CD4-positive, alpha-beta memory T cell (primary cell): ENCODE results near the gene SAFB2. TPM values are rescaled to one million over a fixed set of nuclear protein-coding genes. Genes with fewer than 3 reads are reported as not detected.

Experiments
- CTCF ChIA-PET: fragments of 350-600 bp; sonication (Branson Sonifier 250); formaldehyde crosslinking; loops from one replicate; lab custom pipeline; 2021; ENCODE audit warnings: inconsistent platforms; ENCODE audit not compliant: partially characterized antibody; lab: Charles Lee
- POLR2A ChIA-PET: fragments of 350-600 bp; sonication (Branson Sonifier 250); formaldehyde crosslinking; loops from one replicate; lab custom pipeline; 2021; ENCODE audit not compliant: partially characterized antibody; lab: Charles Lee
- DNase-seq, 5 donors: peaks; one replicate each; pipeline versions ENCODE4 v3.0.0 to v3.0.0-alpha.2; 2020 to 2022; ENCODE audit warnings: mixed read lengths in 1 of 5
- H3K27ac ChIP-seq: one replicate; pipeline ENCODE4 v1.7.0; 2013; ENCODE audit warnings: low read depth, low read length
- H3K27me3 ChIP-seq: 2 replicates; pipeline ENCODE4 v1.7.0; 2013; ENCODE audit warnings: mild to moderate bottlenecking, low read length, moderate library complexity; ENCODE audit not compliant: insufficient read depth
- H3K36me3 ChIP-seq: 2 replicates; pipeline ENCODE4 v1.7.0; 2013; ENCODE audit warnings: mild to moderate bottlenecking, low read length, moderate library complexity; ENCODE audit not compliant: insufficient read depth
- H3K4me1 ChIP-seq: 2 replicates; pipeline ENCODE4 v1.7.0; 2013; ENCODE audit warnings: mild to moderate bottlenecking, low read length, moderate library complexity; ENCODE audit not compliant: insufficient read depth
- H3K4me3 ChIP-seq, 2 donors: one replicate each; pipeline ENCODE4 v1.7.0; 2013; ENCODE audit warnings: low read length in 2 of 2, mild to moderate bottlenecking in 1 of 2
- H3K9me3 ChIP-seq, 2 donors: one replicate each; pipeline ENCODE4 v1.7.0; 2013; ENCODE audit warnings: low read length in 2 of 2, control low read depth in 1 of 2; ENCODE audit not compliant: control insufficient read depth in 1 of 2
- H3K27ac Mint-ChIP-seq, 7 donors: one replicate each; pipeline ENCODE4 v1.8.0; 2020 to 2021; ENCODE audit warnings: mixed read lengths in 7 of 7, mild to moderate bottlenecking in 6 of 7, inconsistent platforms in 3 of 7, moderate library complexity in 3 of 7
- H3K27me3 Mint-ChIP-seq, 2 donors: one replicate each; pipeline ENCODE4 v1.8.0; 2020 to 2021; ENCODE audit warnings: mixed read lengths in 2 of 2
- H3K36me3 Mint-ChIP-seq, 2 donors: one replicate each; pipeline ENCODE4 v1.8.0; 2020 to 2021; ENCODE audit warnings: mixed read lengths in 2 of 2, inconsistent platforms in 1 of 2, mild to moderate bottlenecking in 1 of 2
- H3K4me1 Mint-ChIP-seq, 4 donors: one replicate each; pipeline ENCODE4 v1.8.0; 2020 to 2021; ENCODE audit warnings: mixed read lengths in 4 of 4, mild to moderate bottlenecking in 1 of 4
- H3K4me3 Mint-ChIP-seq, 8 donors: one replicate each; pipeline ENCODE4 v1.8.0; 2020 to 2021; ENCODE audit warnings: mixed read lengths in 8 of 8, mild to moderate bottlenecking in 7 of 8, moderate library complexity in 6 of 8, inconsistent platforms in 3 of 8
- H3K9me3 Mint-ChIP-seq, 8 donors: one replicate each; pipeline ENCODE4 v1.8.0; 2020 to 2021; ENCODE audit warnings: mixed read lengths in 8 of 8, mild to moderate bottlenecking in 5 of 8, inconsistent platforms in 3 of 8, moderate library complexity in 1 of 8
- intact Hi-C: fragments of 100-400 bp; cut with micrococcal nuclease; formaldehyde crosslinking; loops from one replicate; pipeline ENCODE4 v1.15.1; 2023
- polyA plus RNA-seq, 2 donors: library from polyadenylated mRNA; unstranded; fragments of 300-500 nt; fragmentation: Illumina TruSeq; gene quantifications; one replicate each; pipeline ENCODE4 v1.2.3, GENCODE V29; 2021
- total RNA-seq, 2 experiments: library from RNA; stranded (reverse); gene quantifications; one replicate each; pipeline ENCODE4 v1.2.3, GENCODE V29; 2021

The SAFB2 gene
- total and polyA plus RNA-seq, 4 experiments from 2014 or later = 16.6 to 263 (median 161) TPM

DNA sequence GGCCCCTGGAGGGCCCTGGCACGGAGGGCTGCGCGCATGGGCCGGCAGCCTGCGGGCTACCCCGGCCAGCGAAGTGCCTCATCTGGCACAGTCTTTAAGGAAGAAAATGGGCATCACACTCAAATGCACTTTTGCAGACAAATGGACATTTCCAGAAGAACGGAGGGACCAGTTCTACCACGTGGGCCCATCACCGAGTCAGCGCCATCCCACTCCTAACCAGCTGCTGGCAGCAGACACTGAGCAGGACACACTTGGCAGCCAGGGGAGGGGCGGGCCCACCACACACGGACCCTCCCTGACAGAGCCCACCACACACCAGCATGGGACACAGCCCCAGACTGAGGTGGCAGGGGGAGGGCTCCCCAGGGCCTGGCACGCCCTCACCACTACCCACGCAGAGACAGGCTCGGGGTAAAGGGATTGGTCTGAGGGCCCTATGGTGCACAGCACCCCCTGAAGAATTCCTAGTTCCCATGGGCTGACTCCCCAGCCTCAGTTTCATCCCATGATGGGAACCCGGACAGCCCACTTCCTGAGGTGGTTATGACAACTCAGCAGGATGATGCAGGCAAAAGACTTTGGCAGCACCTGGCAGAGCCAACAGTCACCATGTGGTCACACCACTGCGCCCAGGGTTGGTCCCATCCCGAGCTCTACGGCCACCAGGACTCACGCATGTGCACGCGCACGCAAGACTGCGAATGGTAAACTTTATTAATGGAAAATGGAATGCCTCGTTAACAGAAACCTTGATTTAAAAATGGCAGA is 36.1 kb downstream of the SAFB2 start:
- Histone ChIP-seq H3K4me3 (no peak overlapping the region), H3K27me3 (no peaks in the 10 kb centered on the region), H3K9me3 (no peaks in the 10 kb centered on the region), H3K4me1 (peaks cover 12% of the 10 kb centered on the region), H3K27ac (peak overlapping the region; percentile 30), H3K36me3 (peaks cover 39% of the 10 kb centered on the region)
- ChIA-PET POLR2A (no interaction called here), CTCF (no interaction called here)
- Mint-ChIP-seq H3K4me1 (peaks cover 6 to 21% (median 10%) of the 10 kb centered on the region in 4 donors), H3K9me3 (no peaks in the 10 kb centered on the region), H3K27me3 (no peaks in the 10 kb centered on the region), H3K27ac (peak overlapping the region in 2 of 7 donors; percentile 63 to 67), H3K4me3 (peak overlapping the region in 1 of 8 donors; percentile 29), H3K36me3 (peaks cover 23 to 51% of the 10 kb centered on the region in 2 donors)
- DNase-seq = no peak
- intact Hi-C loops = no loop called here

DNA sequence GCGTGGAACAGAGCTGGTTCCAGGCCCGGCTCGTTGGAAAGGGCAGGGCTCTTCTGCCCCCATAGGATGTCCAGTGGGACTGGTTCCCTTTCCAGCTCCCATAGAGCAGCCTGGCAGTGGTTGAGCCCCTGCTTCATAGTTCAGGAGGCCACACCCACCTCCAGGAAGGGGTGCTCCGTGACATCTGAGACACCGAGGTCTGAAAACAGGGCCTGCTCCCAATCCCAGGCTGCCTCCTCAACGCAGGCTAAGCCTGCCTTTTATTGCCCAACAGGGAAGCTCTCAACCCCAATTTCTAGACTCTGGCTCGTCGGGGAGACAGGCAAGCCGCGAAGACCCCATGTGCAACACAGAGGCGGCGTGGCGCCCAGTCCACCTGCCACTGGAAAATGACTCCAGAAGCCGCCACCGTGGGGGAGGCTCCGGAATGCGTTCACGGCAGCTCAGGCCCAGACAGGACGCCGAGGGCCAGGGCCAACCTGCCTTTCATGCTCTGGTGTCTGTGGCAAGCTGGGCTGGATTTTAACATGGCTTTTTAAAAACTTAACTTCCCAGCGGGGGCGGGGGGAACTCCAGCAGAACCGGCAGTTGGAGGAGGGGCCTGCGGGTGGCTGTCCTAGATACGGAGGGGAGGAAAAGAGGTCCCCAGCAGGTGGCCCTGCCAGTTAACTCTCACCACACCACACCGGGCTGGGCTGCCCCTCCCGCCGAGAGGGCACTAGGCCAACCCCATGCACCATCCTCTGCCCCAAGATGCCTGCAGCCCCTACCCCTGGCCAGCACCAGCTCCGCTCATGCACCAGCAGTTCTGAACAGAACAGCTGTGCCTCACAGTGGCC is 36.9 kb downstream of the SAFB2 start:
- intact Hi-C loops = no loop called here
- peak; percentile 29 to 66 (median 42) for DNase-seq
- ChIA-PET CTCF (no interaction called here), POLR2A (interaction anchor here (0.6 kb wide), 1 partner anchor 670 kb away, joined by 4 read pairs; no protein-coding TSS in a partner anchor)
- Histone ChIP-seq H3K4me3 (no peak overlapping the region), H3K36me3 (peaks cover 33% of the 10 kb centered on the region), H3K27me3 (no peaks in the 10 kb centered on the region), H3K4me1 (peaks cover 12% of the 10 kb centered on the region), H3K27ac (peak overlapping the region; percentile 30), H3K9me3 (no peaks in the 10 kb centered on the region)
- no peaks in the 10 kb centered on the region for H3K9me3 Mint-ChIP-seq
- peak overlapping the region; percentile 21 to 81 (median 70) for H3K27ac Mint-ChIP-seq
- H3K4me3 Mint-ChIP-seq = peak overlapping the region in 7 of 8 donors; percentile 31 to 63 (median 39)
- H3K36me3 Mint-ChIP-seq = peaks cover 22 to 47% of the 10 kb centered on the region in 2 donors
- no peaks in the 10 kb centered on the region for H3K27me3 Mint-ChIP-seq
- H3K4me1 Mint-ChIP-seq = peaks cover 6 to 21% (median 10%) of the 10 kb centered on the region in 4 donors

DNA sequence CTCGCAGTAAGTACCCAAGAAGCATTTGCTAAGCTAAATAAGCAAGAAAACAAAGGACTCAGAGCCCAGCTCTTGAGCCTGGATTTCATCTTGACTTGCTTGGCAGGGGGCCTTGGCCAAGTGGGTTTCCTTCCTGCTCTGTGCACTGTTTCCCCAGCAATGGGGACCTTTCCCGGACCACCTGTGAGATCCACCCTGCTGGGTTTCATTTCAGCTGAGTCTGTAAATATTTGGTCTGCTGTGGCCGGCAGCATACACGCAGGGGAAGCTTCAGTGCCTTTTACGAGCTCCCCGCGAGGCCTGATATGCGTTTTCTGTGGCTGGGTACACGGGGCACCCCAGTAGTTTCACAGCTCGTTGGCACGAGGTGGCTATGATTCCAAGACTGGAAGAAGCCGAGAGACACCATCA is 42.4 kb downstream of the SAFB2 start:
- no peak overlapping the region for H3K4me3 Mint-ChIP-seq
- H3K36me3 Mint-ChIP-seq = peaks cover 6 to 9% of the 10 kb centered on the region in 2 donors
- intact Hi-C loops = no loop called here
- ChIA-PET POLR2A (interaction anchor here (0.8 kb wide), 1 partner anchor 12 kb away, joined by 3 read pairs; no protein-coding TSS in a partner anchor), CTCF (interaction anchor here (0.6 to 2.3 kb wide), 5 partner anchors 9 to 57 kb away, joined by 3 to 7 read pairs (median 3); no protein-coding TSS in a partner anchor)
- Histone ChIP-seq H3K9me3 (no peaks in the 10 kb centered on the region), H3K27ac (no peak overlapping the region), H3K36me3 (no peaks in the 10 kb centered on the region), H3K4me3 (no peak overlapping the region), H3K4me1 (peaks cover 5% of the 10 kb centered on the region), H3K27me3 (no peaks in the 10 kb centered on the region)
- no peak for DNase-seq
- H3K4me1 Mint-ChIP-seq = peaks cover 4 to 10% (median 8%) of the 10 kb centered on the region in 4 donors
- peaks cover 0 to 3% (median 0%) of the 10 kb centered on the region in 8 donors for H3K9me3 Mint-ChIP-seq
- no peaks in the 10 kb centered on the region for H3K27me3 Mint-ChIP-seq
- peak overlapping the region in 1 of 7 donors; percentile 72 for H3K27ac Mint-ChIP-seq

DNA sequence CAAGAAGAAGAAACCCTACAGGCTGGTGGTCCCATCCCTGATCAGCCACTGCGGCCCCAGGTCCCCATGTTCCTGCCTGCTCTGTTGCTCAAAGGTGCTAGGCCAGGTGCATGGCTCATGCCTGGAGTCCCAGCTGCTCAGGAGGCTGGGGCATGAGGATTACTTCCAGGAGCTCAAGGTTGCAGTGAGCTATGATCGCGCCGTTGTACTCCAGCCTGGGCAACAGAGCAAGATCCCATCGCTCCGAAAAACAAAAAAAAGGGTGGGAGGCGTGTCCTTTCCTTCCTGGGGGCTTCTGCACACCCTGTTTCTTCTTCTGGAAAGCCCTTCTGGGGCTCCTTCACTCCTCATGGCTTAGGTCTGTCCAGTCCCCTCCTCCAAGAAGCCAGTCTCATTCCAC is 42.9 kb downstream of the SAFB2 start:
- no peak for DNase-seq
- Mint-ChIP-seq H3K27me3 (no peaks in the 10 kb centered on the region), H3K4me3 (no peak overlapping the region), H3K36me3 (peaks cover 6 to 9% of the 10 kb centered on the region in 2 donors), H3K4me1 (peaks cover 4 to 10% (median 8%) of the 10 kb centered on the region in 4 donors), H3K27ac (peak overlapping the region in 2 of 7 donors; percentile 3 to 72), H3K9me3 (peaks cover 0 to 3% (median 0%) of the 10 kb centered on the region in 8 donors)
- no peak overlapping the region for H3K4me3 ChIP-seq
- ChIA-PET POLR2A (interaction anchor here (0.8 kb wide), 1 partner anchor 12 kb away, joined by 3 read pairs; no protein-coding TSS in a partner anchor), CTCF (interaction anchor here (0.8 to 2.3 kb wide), 3 partner anchors 10 to 14 kb away, joined by 3 to 7 read pairs (median 3); no protein-coding TSS in a partner anchor)
- H3K9me3 ChIP-seq = no peaks in the 10 kb centered on the region
- peaks cover 5% of the 10 kb centered on the region for H3K4me1 ChIP-seq
- intact Hi-C loops = loop anchor here (5.0 kb wide), 1 partner anchor 532 kb away; no protein-coding TSS in a partner anchor
- no peaks in the 10 kb centered on the region for H3K36me3 ChIP-seq
- H3K27ac ChIP-seq = no peak overlapping the region
- no peaks in the 10 kb centered on the region for H3K27me3 ChIP-seq

DNA sequence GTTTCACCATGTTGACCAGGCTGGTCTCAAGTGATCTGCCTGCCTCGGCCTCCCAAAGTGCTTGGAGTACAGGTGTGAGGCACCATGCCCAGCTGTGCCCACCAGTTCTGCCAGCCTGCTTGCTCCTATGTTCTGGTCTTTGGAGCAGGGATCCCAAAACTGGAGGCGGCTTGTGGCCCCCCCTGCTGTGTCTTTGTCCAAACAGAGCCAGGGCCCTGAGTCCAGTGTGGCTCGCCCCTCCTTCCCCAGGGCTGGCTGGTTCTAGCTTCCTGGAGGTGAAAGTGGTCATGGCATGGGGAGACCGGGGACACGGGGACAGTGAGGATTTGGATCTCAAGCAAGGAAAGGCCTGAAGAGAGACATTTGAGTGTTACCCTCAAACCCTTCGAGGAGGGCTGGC is 43.3 kb downstream of the SAFB2 start:
- Mint-ChIP-seq H3K4me3 (peak overlapping the region in 1 of 8 donors; percentile 6), H3K27ac (no peak overlapping the region), H3K4me1 (peaks cover 4 to 10% (median 8%) of the 10 kb centered on the region in 4 donors), H3K36me3 (peaks cover 5 to 6% of the 10 kb centered on the region in 2 donors), H3K9me3 (peaks cover 0 to 3% (median 0%) of the 10 kb centered on the region in 8 donors), H3K27me3 (no peaks in the 10 kb centered on the region)
- intact Hi-C loops = loop anchor here (5.0 kb wide), 1 partner anchor 532 kb away; no protein-coding TSS in a partner anchor
- Histone ChIP-seq H3K36me3 (no peaks in the 10 kb centered on the region), H3K4me3 (no peak overlapping the region), H3K27me3 (no peaks in the 10 kb centered on the region), H3K9me3 (no peaks in the 10 kb centered on the region), H3K27ac (no peak overlapping the region), H3K4me1 (peaks cover 5% of the 10 kb centered on the region)
- POLR2A ChIA-PET = no interaction called here
- CTCF ChIA-PET = interaction anchor here (0.8 to 2.3 kb wide), 4 partner anchors 10 to 20 kb away, joined by 3 to 7 read pairs (median 4); no protein-coding TSS in a partner anchor
- DNase-seq = no peak

DNA sequence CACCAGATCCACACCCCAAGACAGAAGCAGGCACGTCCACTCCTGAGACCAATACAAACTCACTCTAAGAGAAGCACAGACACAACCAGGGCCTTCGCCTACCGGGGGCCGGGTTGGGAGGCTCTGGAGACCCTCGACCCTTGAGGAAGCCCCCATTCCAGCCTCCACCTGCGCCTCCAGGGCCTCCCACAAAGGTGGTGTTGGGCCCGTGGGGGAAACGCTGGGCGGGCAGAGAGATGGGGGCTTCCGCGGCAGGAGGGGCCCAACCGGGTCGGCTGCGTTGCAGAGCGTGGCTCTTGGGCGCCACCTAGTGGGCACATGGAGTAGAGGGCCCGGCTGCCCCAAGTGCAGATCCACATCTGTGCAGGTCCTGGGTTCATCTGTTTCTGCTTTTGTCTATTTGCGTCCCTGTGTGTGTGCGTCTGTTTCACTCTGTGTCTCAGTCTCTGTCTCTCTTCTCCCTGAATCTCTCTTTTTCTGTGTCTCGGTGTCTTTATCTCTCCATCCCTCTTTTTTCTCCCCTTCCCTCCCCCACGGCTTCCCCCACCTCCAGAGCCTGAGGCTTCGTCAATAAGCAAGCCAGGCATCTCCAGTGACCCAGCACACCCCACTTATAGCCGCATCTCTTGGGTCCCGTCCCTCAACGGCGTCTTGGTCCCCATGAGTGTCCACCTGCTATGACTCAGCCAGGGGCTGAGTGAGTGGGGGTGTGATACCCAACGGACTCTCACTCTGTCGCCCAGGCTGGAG is 44.3 kb downstream of the SAFB2 start:
- H3K36me3 ChIP-seq = no peaks in the 10 kb centered on the region
- H3K27ac Mint-ChIP-seq = peak overlapping the region in 4 of 7 donors; percentile 22 to 86 (median 50)

More for the DNA sequence above, 44.3 kb downstream of the SAFB2 start:
- intact Hi-C loops = loop anchor here (5.0 kb wide), 1 partner anchor 531 kb away; no protein-coding TSS in a partner anchor
- no peaks in the 10 kb centered on the region for H3K27me3 ChIP-seq
- peaks cover 5% of the 10 kb centered on the region for H3K4me1 ChIP-seq
- no peak overlapping the region for H3K27ac ChIP-seq
- Mint-ChIP-seq H3K4me3 (peak overlapping the region in 2 of 8 donors; percentile 49 to 61), H3K36me3 (peaks cover 0 to 2% of the 10 kb centered on the region in 2 donors), H3K27me3 (no peaks in the 10 kb centered on the region), H3K9me3 (peaks cover 0 to 3% (median 0%) of the 10 kb centered on the region in 8 donors), H3K4me1 (peaks cover 4 to 10% (median 8%) of the 10 kb centered on the region in 4 donors)
- ChIA-PET CTCF (interaction anchor here (1.0 to 2.3 kb wide), 2 partner anchors 15 to 21 kb away, joined by 4 to 7 read pairs; no protein-coding TSS in a partner anchor), POLR2A (no interaction called here)
- no peaks in the 10 kb centered on the region for H3K9me3 ChIP-seq
- no peak overlapping the region for H3K4me3 ChIP-seq
- DNase-seq = peak; percentile 50 to 63 (median 56)
